ENCODE results near the gene ARL8A. TPM values are rescaled to one million over a fixed set of nuclear protein-coding genes. Genes with fewer than 3 reads are reported as not detected.

The ARL8A gene
- total RNA-seq, 1 experiment from 2014 or later: 45.6 TPM

DNA sequence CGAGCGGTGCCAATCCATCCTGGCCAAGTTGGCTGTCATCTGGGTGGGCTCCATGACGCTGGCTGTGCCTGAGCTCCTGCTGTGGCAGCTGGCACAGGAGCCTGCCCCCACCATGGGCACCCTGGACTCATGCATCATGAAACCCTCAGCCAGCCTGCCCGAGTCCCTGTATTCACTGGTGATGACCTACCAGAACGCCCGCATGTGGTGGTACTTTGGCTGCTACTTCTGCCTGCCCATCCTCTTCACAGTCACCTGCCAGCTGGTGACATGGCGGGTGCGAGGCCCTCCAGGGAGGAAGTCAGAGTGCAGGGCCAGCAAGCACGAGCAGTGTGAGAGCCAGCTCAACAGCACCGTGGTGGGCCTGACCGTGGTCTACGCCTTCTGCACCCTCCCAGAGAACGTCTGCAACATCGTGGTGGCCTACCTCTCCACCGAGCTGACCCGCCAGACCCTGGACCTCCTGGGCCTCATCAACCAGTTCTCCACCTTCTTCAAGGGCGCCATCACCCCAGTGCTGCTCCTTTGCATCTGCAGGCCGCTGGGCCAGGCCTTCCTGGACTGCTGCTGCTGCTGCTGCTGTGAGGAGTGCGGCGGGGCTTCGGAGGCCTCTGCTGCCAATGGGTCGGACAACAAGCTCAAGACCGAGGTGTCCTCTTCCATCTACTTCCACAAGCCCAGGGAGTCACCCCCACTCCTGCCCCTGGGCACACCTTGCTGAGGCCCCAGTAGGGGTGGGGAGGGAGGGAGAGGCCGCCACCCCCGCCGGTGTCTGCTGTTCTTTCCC lies 16.5 kb downstream of the ARL8A start:
- ATAC-seq: peak; percentile 10; the same call in 1 of the 2 replicates
- H3K36me3 ChIP-seq (ENCODE audit: control insufficient read depth in 1 of 2, insufficient read depth in 2 of 2, low read length in 2 of 2): peaks cover 0 to 2% of the 10 kb centered on the region in 2 experiments; a peak in 1 of 4 replicates
- no peak overlapping the region for H3K9ac ChIP-seq (ENCODE audit: low read length)
- RAD21 ChIA-PET (ENCODE audit: low non-redundant PET in 1 of 2, low total read pairs in 2 of 2, uncharacterized antibody in 2 of 2, unreplicated experiment in 2 of 2): no interaction called here
- H3K4me3 ChIP-seq (replicated peaks in 1 of 2; ENCODE audit: low read depth in 1 of 2, low read length in 2 of 2): no peak overlapping the region
- no peaks in the 10 kb centered on the region for H4K20me1 ChIP-seq (ENCODE audit: insufficient read depth)
- no peak overlapping the region for H2AFZ ChIP-seq (ENCODE audit: low read depth, low read length, poor library complexity, severe bottlenecking)
- H3K79me2 ChIP-seq (ENCODE audit: insufficient read depth, low read length): no peaks in the 10 kb centered on the region
- intact Hi-C loops (cut with micrococcal nuclease): no loop called here
- no peak for DNase-seq (ENCODE audit: low read depth, low spot score)
- no peaks in the 10 kb centered on the region for H3K9me2 ChIP-seq (ENCODE audit: insufficient read depth)
- H3K27me3 ChIP-seq (ENCODE audit: insufficient read depth, low read length): no peaks in the 10 kb centered on the region; the same call in 1 of the 2 replicates
- TF ChIP-seq, protein P1, sequence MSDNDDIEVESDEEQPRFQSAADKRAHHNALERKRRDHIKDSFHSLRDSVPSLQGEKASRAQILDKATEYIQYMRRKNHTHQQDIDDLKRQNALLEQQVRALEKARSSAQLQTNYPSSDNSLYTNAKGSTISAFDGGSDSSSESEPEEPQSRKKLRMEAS (IDR thresholded peaks at IDR 0.05): no peak
- TF ChIP-seq TCF7L2 (IDR thresholded peaks at IDR 0.05; ENCODE audit: borderline replicate concordance, extremely low read depth, insufficient read depth, insufficient read length): no peak
- TF ChIP-seq, protein P2, sequence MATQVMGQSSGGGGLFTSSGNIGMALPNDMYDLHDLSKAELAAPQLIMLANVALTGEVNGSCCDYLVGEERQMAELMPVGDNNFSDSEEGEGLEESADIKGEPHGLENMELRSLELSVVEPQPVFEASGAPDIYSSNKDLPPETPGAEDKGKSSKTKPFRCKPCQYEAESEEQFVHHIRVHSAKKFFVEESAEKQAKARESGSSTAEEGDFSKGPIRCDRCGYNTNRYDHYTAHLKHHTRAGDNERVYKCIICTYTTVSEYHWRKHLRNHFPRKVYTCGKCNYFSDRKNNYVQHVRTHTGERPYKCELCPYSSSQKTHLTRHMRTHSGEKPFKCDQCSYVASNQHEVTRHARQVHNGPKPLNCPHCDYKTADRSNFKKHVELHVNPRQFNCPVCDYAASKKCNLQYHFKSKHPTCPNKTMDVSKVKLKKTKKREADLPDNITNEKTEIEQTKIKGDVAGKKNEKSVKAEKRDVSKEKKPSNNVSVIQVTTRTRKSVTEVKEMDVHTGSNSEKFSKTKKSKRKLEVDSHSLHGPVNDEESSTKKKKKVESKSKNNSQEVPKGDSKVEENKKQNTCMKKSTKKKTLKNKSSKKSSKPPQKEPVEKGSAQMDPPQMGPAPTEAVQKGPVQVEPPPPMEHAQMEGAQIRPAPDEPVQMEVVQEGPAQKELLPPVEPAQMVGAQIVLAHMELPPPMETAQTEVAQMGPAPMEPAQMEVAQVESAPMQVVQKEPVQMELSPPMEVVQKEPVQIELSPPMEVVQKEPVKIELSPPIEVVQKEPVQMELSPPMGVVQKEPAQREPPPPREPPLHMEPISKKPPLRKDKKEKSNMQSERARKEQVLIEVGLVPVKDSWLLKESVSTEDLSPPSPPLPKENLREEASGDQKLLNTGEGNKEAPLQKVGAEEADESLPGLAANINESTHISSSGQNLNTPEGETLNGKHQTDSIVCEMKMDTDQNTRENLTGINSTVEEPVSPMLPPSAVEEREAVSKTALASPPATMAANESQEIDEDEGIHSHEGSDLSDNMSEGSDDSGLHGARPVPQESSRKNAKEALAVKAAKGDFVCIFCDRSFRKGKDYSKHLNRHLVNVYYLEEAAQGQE (IDR thresholded peaks at IDR 0.05; ENCODE audit: low read depth): no peak
- no peak for TF ChIP-seq SIN3A (IDR thresholded peaks at IDR 0.05; ENCODE audit: low read depth)
- TF ChIP-seq ELF1 (IDR thresholded peaks at IDR 0.05; ENCODE audit: borderline replicate concordance, low read depth): no peak
- no peak for TF ChIP-seq CEBPB (IDR thresholded peaks at IDR 0.05; ENCODE audit: low read depth)
- TF ChIP-seq EGR1 (IDR thresholded peaks at IDR 0.05; ENCODE audit: low read depth): no peak
- no peak for TF ChIP-seq SP1 (IDR thresholded peaks at IDR 0.05; ENCODE audit: low read depth)
- no peak for TF ChIP-seq FOSL1 (IDR thresholded peaks at IDR 0.05; ENCODE audit: low read depth)
- no peak for TF ChIP-seq ZFX (IDR thresholded peaks at IDR 0.05)
- TF ChIP-seq, protein P3, sequence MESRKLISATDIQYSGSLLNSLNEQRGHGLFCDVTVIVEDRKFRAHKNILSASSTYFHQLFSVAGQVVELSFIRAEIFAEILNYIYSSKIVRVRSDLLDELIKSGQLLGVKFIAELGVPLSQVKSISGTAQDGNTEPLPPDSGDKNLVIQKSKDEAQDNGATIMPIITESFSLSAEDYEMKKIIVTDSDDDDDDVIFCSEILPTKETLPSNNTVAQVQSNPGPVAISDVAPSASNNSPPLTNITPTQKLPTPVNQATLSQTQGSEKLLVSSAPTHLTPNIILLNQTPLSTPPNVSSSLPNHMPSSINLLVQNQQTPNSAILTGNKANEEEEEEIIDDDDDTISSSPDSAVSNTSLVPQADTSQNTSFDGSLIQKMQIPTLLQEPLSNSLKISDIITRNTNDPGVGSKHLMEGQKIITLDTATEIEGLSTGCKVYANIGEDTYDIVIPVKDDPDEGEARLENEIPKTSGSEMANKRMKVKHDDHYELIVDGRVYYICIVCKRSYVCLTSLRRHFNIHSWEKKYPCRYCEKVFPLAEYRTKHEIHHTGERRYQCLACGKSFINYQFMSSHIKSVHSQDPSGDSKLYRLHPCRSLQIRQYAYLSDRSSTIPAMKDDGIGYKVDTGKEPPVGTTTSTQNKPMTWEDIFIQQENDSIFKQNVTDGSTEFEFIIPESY (IDR thresholded peaks at IDR 0.05; ENCODE audit: extremely low read depth, insufficient replicate concordance, low read length): no peak
- TF ChIP-seq SRF (IDR thresholded peaks at IDR 0.05; ENCODE audit: low read depth): no peak
- no peak for TF ChIP-seq POLR2A (IDR thresholded peaks at IDR 0.05; ENCODE audit: borderline replicate concordance, extremely low read depth, insufficient read depth, insufficient read length)
- no peak for TF ChIP-seq CBX3 (IDR thresholded peaks at IDR 0.05; ENCODE audit: low read depth)
- no peak for TF ChIP-seq POLR2AphosphoS5 (IDR thresholded peaks at IDR 0.05; ENCODE audit: low read depth, low read length)
- TF ChIP-seq EZH2phosphoT487 (IDR thresholded peaks at IDR 0.05; ENCODE audit: borderline replicate concordance): no peak
- TF ChIP-seq, protein P4, sequence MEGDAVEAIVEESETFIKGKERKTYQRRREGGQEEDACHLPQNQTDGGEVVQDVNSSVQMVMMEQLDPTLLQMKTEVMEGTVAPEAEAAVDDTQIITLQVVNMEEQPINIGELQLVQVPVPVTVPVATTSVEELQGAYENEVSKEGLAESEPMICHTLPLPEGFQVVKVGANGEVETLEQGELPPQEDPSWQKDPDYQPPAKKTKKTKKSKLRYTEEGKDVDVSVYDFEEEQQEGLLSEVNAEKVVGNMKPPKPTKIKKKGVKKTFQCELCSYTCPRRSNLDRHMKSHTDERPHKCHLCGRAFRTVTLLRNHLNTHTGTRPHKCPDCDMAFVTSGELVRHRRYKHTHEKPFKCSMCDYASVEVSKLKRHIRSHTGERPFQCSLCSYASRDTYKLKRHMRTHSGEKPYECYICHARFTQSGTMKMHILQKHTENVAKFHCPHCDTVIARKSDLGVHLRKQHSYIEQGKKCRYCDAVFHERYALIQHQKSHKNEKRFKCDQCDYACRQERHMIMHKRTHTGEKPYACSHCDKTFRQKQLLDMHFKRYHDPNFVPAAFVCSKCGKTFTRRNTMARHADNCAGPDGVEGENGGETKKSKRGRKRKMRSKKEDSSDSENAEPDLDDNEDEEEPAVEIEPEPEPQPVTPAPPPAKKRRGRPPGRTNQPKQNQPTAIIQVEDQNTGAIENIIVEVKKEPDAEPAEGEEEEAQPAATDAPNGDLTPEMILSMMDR (IDR thresholded peaks at IDR 0.05 in 2 of 3, conservative IDR thresholded peaks at IDR 0.05 in 1 of 3; ENCODE audit: borderline replicate concordance in 1 of 3, insufficient read depth in 1 of 3, low read depth in 2 of 3, low read length in 2 of 3): no peak
- TF ChIP-seq JUND (IDR thresholded peaks at IDR 0.05): no peak
- TF ChIP-seq ZNF274 (IDR thresholded peaks at IDR 0.05; ENCODE audit: low read depth, low read length): no peak
- no peak overlapping the region for H3K4me2 ChIP-seq (ENCODE audit: low read length)
- POLR2A ChIA-PET: interaction anchor here (1.2 kb wide), 1 partner anchor 118 kb away, joined by 4 read pairs; the partner anchor contains the start of gene ELF3
- no peak overlapping the region for H3K27ac ChIP-seq (ENCODE audit: low read depth, low read length)
- H3K9me3 ChIP-seq (ENCODE audit: control insufficient read depth in 1 of 2, insufficient read depth in 1 of 2, low read depth in 1 of 2, low read length in 2 of 2): no peaks in the 10 kb centered on the region
- peaks cover 0 to 4% of the 10 kb centered on the region in 2 experiments; a peak in 1 of 4 replicates for H3K4me1 ChIP-seq (ENCODE audit: control insufficient read depth in 1 of 2, insufficient read depth in 2 of 2, low read length in 2 of 2)
- no TSS peak for BruUV-seq (replicated peaks)
- CTCF ChIA-PET: no interaction called here
